Measurements from ENCODE around the gene MADD.
A peak's percentile ranks its signal among the peaks of the same experiment; 100 is the strongest.

The MADD gene

GRCh38 chr11:47229161-47229560, 40.8 kb upstream of the MADD start:
- no peak overlapping the region for H2BK5ac ChIP-seq (ENCODE audit: low read depth, low read length, poor library complexity)

GRCh38 chr11:47233051-47233450, 36.9 kb upstream of the MADD start:
- Histone ChIP-seq H2BK120ac (ENCODE audit: insufficient read depth, low read length, poor library complexity) (no peak overlapping the region), H3K4me3 (ENCODE audit: low read depth, low read length) (no peak overlapping the region), H3K36me3 (ENCODE audit: control insufficient read depth in 1 of 2, insufficient read depth in 2 of 2, low read length in 2 of 2) (peaks cover 7 to 8% of the 10 kb centered on the region in 2 experiments), H4K12ac (ENCODE audit: low read depth, low read length) (no peak overlapping the region), H3K79me2 (ENCODE audit: control insufficient read depth, insufficient read depth, low read length, poor library complexity) (no peaks in the 10 kb centered on the region), H3K4ac (ENCODE audit: low read depth, low read length) (no peak overlapping the region), H3K4me1 (ENCODE audit: control insufficient read depth in 1 of 2, insufficient read depth in 2 of 2, low read length in 2 of 2) (peaks cover 15 to 16% of the 10 kb centered on the region in 2 experiments), H3K18ac (ENCODE audit: low read length) (no peak overlapping the region), H3K9ac (ENCODE audit: low read length) (no peak overlapping the region), H2BK12ac (ENCODE audit: low read length) (no peak overlapping the region), H3K14ac (ENCODE audit: low read length) (no peak overlapping the region), H3K79me1 (ENCODE audit: low read length) (peaks cover 4% of the 10 kb centered on the region), H2AFZ (ENCODE audit: insufficient read depth, low read length, poor library complexity) (no peak overlapping the region), H3K23ac (ENCODE audit: low read length) (no peak overlapping the region), H2BK5ac (ENCODE audit: low read depth, low read length, poor library complexity) (no peak overlapping the region), H3K27ac (ENCODE audit: low read depth, low read length) (no peak overlapping the region), H3K4me2 (ENCODE audit: low read length) (no peak overlapping the region), H4K8ac (ENCODE audit: low read depth, low read length) (no peak overlapping the region), H3K9me3 (ENCODE audit: insufficient read depth, low read depth, low read length) (no peaks in the 10 kb centered on the region), H4K91ac (ENCODE audit: low read depth, low read length) (no peak overlapping the region), H3K27me3 (ENCODE audit: insufficient read depth, low read length) (no peaks in the 10 kb centered on the region), H2AK5ac (ENCODE audit: low read length) (no peak overlapping the region)
- no CpG with 5 or more reads among the region's 4 CpGs for WGBS (ENCODE audit: extremely low coverage, insufficient coverage, insufficient read length)
- no peak for DNase-seq

More at GRCh38 chr11:47229161-47229560, 40.8 kb upstream of the MADD start:
- Histone ChIP-seq H3K4ac (ENCODE audit: low read depth, low read length) (no peak overlapping the region), H3K4me1 (ENCODE audit: control insufficient read depth in 1 of 2, insufficient read depth in 2 of 2, low read length in 2 of 2) (peaks cover 2 to 4% of the 10 kb centered on the region in 2 experiments), H2BK120ac (ENCODE audit: insufficient read depth, low read length, poor library complexity) (no peak overlapping the region), H2AFZ (ENCODE audit: insufficient read depth, low read length, poor library complexity) (no peak overlapping the region), H3K4me2 (ENCODE audit: low read length) (no peak overlapping the region), H3K23ac (ENCODE audit: low read length) (no peak overlapping the region), H3K14ac (ENCODE audit: low read length) (no peak overlapping the region), H3K79me1 (ENCODE audit: low read length) (no peaks in the 10 kb centered on the region), H4K12ac (ENCODE audit: low read depth, low read length) (no peak overlapping the region), H3K9ac (ENCODE audit: low read length) (no peak overlapping the region), H3K4me3 (ENCODE audit: low read depth, low read length) (no peak overlapping the region), H3K79me2 (ENCODE audit: control insufficient read depth, insufficient read depth, low read length, poor library complexity) (no peaks in the 10 kb centered on the region), H2AK5ac (ENCODE audit: low read length) (no peak overlapping the region), H2BK12ac (ENCODE audit: low read length) (no peak overlapping the region), H4K91ac (ENCODE audit: low read depth, low read length) (no peak overlapping the region), H3K27ac (ENCODE audit: low read depth, low read length) (no peak overlapping the region), H3K27me3 (ENCODE audit: insufficient read depth, low read length) (no peaks in the 10 kb centered on the region), H3K18ac (ENCODE audit: low read length) (no peak overlapping the region), H3K36me3 (ENCODE audit: control insufficient read depth in 1 of 2, insufficient read depth in 2 of 2, low read length in 2 of 2) (peaks cover 0 to 7% of the 10 kb centered on the region in 2 experiments), H4K8ac (ENCODE audit: low read depth, low read length) (no peak overlapping the region), H3K9me3 (ENCODE audit: insufficient read depth, low read depth, low read length) (no peaks in the 10 kb centered on the region)
- WGBS (ENCODE audit: extremely low coverage, insufficient coverage, insufficient read length), result no CpG with 5 or more reads among the region's 8 CpGs
- DNase-seq, result no peak

- Histone ChIP-seq H2BK120ac (ENCODE audit: insufficient read depth, low read length, poor library complexity) (no peak overlapping the region), H3K4me2 (ENCODE audit: low read length) (no peak overlapping the region), H3K14ac (ENCODE audit: low read length) (peak overlapping the region; percentile 44), H3K79me2 (ENCODE audit: control insufficient read depth, insufficient read depth, low read length, poor library complexity) (no peaks in the 10 kb centered on the region), H2AFZ (ENCODE audit: insufficient read depth, low read length, poor library complexity) (no peak overlapping the region), H3K4ac (ENCODE audit: low read depth, low read length) (no peak overlapping the region), H3K27me3 (ENCODE audit: insufficient read depth, low read length) (no peaks in the 10 kb centered on the region), H3K4me1 (ENCODE audit: control insufficient read depth in 1 of 2, insufficient read depth in 2 of 2, low read length in 2 of 2) (peaks cover 15 to 16% of the 10 kb centered on the region in 2 experiments), H3K9ac (ENCODE audit: low read length) (no peak overlapping the region), H4K8ac (ENCODE audit: low read depth, low read length) (peak overlapping the region; percentile 22), H3K18ac (ENCODE audit: low read length) (no peak overlapping the region), H2AK5ac (ENCODE audit: low read length) (no peak overlapping the region), H3K36me3 (ENCODE audit: control insufficient read depth in 1 of 2, insufficient read depth in 2 of 2, low read length in 2 of 2) (peaks cover 8 to 15% of the 10 kb centered on the region in 2 experiments), H2BK5ac (ENCODE audit: low read depth, low read length, poor library complexity) (peak overlapping the region; percentile 18), H3K79me1 (ENCODE audit: low read length) (peaks cover 4% of the 10 kb centered on the region), H4K12ac (ENCODE audit: low read depth, low read length) (no peak overlapping the region), H2BK12ac (ENCODE audit: low read length) (peak overlapping the region; percentile 8), H3K27ac (ENCODE audit: low read depth, low read length) (peak overlapping the region; percentile 13), H3K4me3 (ENCODE audit: low read depth, low read length) (no peak overlapping the region), H3K9me3 (ENCODE audit: insufficient read depth, low read depth, low read length) (no peaks in the 10 kb centered on the region), H3K23ac (ENCODE audit: low read length) (no peak overlapping the region), H4K91ac (ENCODE audit: low read depth, low read length) (no peak overlapping the region)
- peak; percentile 62 to 81 for DNase-seq
- WGBS (ENCODE audit: extremely low coverage, insufficient coverage, insufficient read length), result no CpG with 5 or more reads among the region's 11 CpGs
Measured at GRCh38 chr11:47233989-47234668, 35.8 kb upstream of the MADD start.

- no peak overlapping the region for H2BK120ac ChIP-seq (ENCODE audit: insufficient read depth, low read length, poor library complexity)
- H3K18ac ChIP-seq (ENCODE audit: low read length), result no peak overlapping the region
- H3K4me2 ChIP-seq (ENCODE audit: low read length), result peak overlapping the region; percentile 8
- no peak overlapping the region for H3K14ac ChIP-seq (ENCODE audit: low read length)
- no peak overlapping the region for H3K23ac ChIP-seq (ENCODE audit: low read length)
- H4K8ac ChIP-seq (ENCODE audit: low read depth, low read length), result peak overlapping the region; percentile 22
- H2AK5ac ChIP-seq (ENCODE audit: low read length), result no peak overlapping the region
- no peak overlapping the region for H3K4me3 ChIP-seq (ENCODE audit: low read depth, low read length)
- H3K27ac ChIP-seq (ENCODE audit: low read depth, low read length), result peak overlapping the region; percentile 13
- H3K4ac ChIP-seq (ENCODE audit: low read depth, low read length), result no peak overlapping the region
- H3K27me3 ChIP-seq (ENCODE audit: insufficient read depth, low read length), result no peaks in the 10 kb centered on the region
- H4K91ac ChIP-seq (ENCODE audit: low read depth, low read length), result no peak overlapping the region
- peaks cover 4% of the 10 kb centered on the region for H3K79me1 ChIP-seq (ENCODE audit: low read length)
- H3K4me1 ChIP-seq (ENCODE audit: control insufficient read depth in 1 of 2, insufficient read depth in 2 of 2, low read length in 2 of 2), result peaks cover 15 to 16% of the 10 kb centered on the region in 2 experiments
- H2AFZ ChIP-seq (ENCODE audit: insufficient read depth, low read length, poor library complexity), result no peak overlapping the region
- no peak overlapping the region for H3K9ac ChIP-seq (ENCODE audit: low read length)
- H4K12ac ChIP-seq (ENCODE audit: low read depth, low read length), result no peak overlapping the region
- DNase-seq, result no peak
- H2BK5ac ChIP-seq (ENCODE audit: low read depth, low read length, poor library complexity), result peak overlapping the region; percentile 18
- no peaks in the 10 kb centered on the region for H3K79me2 ChIP-seq (ENCODE audit: control insufficient read depth, insufficient read depth, low read length, poor library complexity)
- H3K9me3 ChIP-seq (ENCODE audit: insufficient read depth, low read depth, low read length), result no peaks in the 10 kb centered on the region
- peak overlapping the region; percentile 8 for H2BK12ac ChIP-seq (ENCODE audit: low read length)
- peaks cover 13 to 20% of the 10 kb centered on the region in 2 experiments for H3K36me3 ChIP-seq (ENCODE audit: control insufficient read depth in 1 of 2, insufficient read depth in 2 of 2, low read length in 2 of 2)
- no CpG with 5 or more reads among the region's 12 CpGs for WGBS (ENCODE audit: extremely low coverage, insufficient coverage, insufficient read length)
Measured at GRCh38 chr11:47234669-47235100, 35.2 kb upstream of the MADD start.

All from trophoblast cell (in vitro differentiated cells and primary cell).